HG03196 (cell line): ENCODE results near the gene CDKN2C.
A peak's percentile ranks its signal among the peaks of the same experiment; 100 is the strongest.
"Not testable (repeated sequence)": the region's sequence is repeated elsewhere in the genome, so short reads cannot be mapped to it uniquely, and the experiment has no call there.

Source experiments
- ATAC-seq: cut with Tn5 transposase; IDR thresholded peaks from one replicate; pipeline ENCODE4 v1.9.1; 2021; ENCODE audit not compliant: unreplicated experiment

CDKN2C gene

DNA sequence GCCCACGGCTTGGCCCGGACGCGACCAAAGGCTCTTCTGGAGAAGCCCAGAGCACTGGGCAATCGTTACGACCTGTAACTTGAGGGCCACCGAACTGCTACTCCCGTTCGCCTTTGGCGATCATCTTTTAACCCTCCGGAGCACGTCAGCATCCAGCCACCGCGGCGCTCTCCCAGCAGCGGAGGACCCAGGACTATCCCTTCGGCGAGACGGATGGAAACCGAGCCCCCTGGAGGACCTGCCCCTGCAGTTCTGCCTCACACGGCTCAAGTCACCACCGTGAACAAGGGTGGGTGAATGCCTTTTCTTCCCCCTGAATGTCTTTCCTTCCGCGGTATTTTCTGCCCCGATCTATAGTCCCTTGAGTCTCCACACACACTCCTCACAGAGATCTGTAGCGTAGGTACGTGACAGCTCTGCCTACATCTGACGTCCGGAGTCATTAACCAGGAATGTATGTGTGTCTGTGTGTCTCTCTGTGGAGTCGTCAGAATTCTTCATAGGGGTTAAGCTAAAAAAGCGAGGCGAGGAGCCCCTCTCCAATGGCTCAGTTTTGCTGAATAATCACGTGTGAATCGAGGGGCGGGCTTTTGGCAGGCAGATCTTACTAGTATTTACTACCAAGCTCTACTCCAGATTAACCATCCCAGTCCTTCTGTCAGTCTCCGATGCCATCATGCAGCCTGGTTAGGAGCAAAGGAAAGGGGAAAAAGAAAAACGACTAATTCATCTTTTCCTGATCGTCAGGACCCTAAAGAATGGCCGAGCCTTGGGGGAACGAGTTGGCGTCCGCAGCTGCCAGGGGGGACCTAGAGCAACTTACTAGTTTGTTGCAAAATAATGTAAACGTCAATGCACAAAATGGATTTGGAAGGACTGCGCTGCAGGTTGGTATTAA is at the start of gene CDKN2C:
CDKN2C (plus strand) TSS at position 635 of the 898 bp plus-strand sequence; CDS start at position 759, 124 bp downstream.
- ATAC-seq, result peak; percentile 31

DNA sequence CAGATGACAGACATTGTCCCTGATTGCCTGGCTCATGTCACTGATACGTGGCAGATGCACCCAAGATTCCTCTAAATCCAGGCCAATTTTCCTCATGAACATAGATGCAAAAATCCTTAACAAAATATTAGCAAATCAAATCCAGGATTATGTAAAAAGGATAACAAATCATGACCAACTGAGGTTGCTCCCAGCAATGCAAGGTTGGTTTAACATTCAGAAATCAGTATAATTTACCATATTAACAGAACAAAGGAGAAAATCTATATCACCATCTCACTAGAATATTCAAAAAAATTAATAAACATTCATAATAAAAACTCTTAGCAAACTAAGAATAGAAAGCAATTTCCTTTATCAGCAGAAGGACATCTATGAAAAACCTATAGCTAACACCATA is 49.6 kb upstream of the CDKN2C start:
- no peak for ATAC-seq

DNA sequence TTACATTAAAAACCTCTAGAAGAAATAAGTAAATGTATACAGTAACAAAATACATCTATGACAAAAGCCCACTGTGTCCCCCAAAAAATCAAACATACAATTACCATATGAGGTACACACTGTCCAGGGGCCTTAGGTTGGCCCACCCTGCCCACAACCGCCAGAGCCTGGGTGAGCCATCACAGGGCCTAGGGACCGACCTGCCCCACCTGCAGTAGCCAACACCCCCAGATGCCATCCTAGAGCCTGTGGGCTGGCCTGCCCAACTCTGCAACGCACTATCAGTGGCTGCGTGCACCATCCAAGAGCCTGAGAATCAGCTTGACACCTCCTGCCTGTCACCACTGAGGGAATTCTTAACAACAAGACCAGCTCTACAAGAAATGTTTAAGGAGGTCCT is 49.0 kb upstream of the CDKN2C start:
- ATAC-seq, result no peak

DNA sequence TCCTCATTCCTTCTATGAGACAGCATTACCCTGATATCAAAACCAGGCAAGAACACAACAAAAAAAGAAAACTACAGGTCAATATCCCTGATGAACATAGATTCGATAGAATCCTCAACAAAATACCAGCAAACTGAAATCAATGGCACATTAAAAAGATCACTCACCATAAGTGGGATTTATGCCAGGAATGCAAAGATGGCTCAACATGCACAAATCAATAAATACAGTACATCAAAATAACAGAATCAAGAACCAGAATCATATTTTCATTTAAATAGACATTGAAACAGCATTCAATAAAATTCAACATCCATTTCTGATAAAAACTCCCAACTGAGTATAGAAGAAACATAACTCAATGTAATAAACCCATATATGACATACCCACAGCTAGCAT is 46.5 kb upstream of the CDKN2C start:
- ATAC-seq, result no peak

DNA sequence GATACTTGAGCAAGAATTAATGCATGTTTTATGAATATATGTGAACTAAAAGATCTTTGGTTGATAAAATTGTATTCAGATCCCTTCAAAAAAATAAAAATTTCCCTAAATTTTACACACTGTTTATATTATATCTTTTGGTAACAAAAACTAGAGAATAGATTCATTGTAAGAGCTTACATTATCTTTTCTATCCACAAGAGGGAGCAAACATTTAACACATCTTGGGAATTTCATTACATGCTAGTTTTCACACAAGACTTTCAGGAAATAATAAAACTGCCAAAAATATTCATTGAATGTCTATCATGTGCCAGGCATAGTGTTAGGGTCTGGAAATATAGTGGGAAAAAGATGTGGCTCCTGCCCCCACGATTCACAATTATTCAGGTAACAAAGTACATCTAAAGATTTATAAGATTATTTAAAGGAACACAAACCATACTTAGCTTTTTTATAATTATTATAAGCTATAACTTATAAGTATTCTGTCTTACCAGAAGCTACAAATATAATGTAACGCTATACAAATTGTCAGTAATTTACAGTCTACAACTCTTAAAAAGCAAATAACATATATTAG is 40.6 kb upstream of the CDKN2C start:
- ATAC-seq, result no peak

DNA sequence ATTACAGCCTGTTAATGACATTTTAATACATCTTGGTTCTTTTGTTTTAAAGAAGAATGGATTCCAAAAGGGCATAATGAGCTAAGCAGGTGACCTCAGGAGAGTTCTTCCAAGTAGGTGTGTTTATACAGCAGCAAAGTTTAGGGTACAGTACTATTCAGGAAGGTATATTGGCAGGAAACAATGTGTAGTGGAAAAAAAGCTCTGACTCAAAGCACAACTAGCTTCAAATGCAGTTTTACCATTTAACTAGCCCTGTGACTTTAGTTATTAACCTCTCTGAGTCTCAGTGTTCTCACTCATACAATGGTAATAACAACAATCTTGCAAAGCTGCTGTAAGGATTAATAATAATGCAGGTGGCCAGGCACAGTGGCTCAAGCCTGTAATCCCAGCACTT is 39.9 kb upstream of the CDKN2C start:
- ATAC-seq, result no peak

DNA sequence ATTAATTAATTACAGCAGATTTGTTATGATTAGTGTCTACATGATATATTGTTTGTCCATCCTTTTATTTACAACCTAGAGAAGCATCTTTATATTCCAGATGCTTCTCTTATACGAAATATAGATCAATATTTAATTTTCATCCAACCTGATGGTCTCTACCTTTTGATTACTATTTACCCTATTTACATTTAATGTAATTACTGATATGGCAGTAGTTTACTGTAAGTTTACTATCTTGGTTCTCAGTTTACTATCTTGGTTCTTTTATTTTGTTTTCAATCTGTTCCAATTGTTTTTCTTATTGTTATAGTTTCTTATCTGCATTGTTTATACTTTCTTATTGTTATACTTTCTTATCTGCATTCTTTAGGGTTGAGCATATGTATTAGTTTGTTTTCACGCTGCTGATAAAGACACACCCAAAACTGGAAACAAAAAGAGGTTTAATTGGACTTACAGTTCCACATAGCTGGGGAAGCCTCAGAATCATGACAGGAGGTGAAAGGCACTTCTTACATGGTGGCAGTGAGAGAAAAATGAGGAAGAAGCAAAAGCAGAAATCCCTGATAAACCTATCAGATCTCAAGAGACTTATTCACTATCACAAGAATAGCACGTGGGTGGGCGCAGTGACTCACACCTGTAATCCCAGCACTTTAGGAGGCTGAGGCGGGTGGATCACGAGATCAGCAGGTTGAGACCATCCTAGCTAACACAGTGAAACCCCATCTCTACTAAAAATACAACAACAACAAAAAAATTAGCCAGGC is 38.9 kb upstream of the CDKN2C start:
- no peak for ATAC-seq

- not testable (repeated sequence) for ATAC-seq
Measured at GRCh38 chr1:50932043-50932442, 38.0 kb upstream of the CDKN2C start.

DNA sequence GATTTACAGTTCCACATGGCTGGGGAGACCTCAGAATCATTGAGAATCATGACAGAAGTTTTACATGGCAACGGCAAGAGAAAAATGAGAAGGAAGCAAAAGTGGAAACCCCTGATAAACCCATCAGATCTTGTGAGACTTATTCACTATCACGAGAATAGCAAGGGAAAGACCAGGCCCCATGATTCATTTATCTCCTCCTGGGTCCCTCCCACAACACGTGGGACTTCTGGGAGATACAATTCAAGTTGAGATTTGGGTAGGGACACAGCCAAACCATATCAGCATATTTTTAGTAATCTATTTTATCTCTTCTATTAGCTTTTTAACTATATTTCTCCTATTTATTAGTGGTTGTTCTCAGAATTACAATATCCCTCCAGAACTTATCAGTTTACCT is 36.3 kb upstream of the CDKN2C start:
- ATAC-seq, result not testable (repeated sequence)

GRCh38 chr1:50934838-50935237 is 35.2 kb upstream of the CDKN2C start:
- no peak for ATAC-seq

GRCh38 chr1:50935276-50935675 is 34.8 kb upstream of the CDKN2C start:
- not testable (repeated sequence) for ATAC-seq

GRCh38 chr1:50936321-50936720 is 33.7 kb upstream of the CDKN2C start:
- ATAC-seq, result no peak

DNA sequence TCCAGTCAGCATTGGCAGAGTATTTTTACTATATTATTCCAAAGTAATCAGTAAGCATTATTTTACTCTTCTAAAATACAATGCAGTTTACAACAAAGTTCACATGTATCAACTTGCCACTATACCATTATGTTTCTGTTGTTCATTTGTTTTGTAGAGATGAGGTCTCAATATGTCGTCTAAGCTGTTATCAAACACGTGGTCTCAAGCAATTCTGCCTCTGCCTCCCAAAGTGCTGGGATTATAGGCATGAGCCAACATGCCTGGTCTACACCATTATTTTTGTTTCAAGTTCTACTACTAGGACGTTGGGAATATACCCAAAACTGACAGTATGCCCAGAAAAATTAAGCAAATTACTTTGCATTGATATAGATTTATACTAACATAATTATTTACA is 29.8 kb upstream of the CDKN2C start:
- ATAC-seq, result no peak

DNA sequence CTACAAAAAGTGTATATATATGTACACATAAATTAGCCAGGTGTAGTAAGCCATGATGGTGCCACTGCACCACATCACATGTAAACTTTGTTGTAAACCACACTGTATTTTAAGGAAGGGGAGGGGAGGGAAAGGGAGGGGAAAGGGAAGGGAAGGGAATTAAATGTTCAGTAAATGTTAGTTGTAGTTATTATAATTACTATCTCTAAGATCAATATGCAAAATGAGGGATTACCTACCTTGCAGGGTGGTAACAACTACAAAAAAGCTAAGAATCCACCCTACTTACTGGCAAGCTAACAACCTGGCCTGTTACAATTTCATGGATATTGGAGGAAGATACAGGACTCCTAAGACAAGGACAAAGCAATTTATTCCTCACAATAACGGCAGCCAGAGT is 27.7 kb upstream of the CDKN2C start:
- no peak for ATAC-seq

GRCh38 chr1:50949286-50949982 is 20.6 kb upstream of the CDKN2C start:
- no peak for ATAC-seq

DNA sequence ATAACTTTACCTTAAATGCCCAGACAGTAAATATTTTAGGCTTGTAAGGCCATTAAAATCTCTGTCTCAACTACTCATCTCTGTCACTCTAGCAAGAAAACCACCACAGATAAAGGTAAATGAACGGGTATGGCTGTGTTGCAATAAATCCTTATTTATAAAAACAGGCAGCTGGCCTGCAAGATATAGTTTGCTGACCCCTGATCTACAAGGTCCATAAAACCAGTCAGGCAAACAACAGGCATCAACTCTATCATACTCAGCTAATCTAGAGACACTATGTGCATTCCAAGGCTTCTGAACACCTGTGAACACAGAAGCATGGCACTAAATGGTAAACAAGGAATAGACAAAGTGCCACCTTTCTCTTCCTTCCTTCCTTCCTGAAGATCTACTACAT is 19.6 kb upstream of the CDKN2C start:
- no peak for ATAC-seq

DNA sequence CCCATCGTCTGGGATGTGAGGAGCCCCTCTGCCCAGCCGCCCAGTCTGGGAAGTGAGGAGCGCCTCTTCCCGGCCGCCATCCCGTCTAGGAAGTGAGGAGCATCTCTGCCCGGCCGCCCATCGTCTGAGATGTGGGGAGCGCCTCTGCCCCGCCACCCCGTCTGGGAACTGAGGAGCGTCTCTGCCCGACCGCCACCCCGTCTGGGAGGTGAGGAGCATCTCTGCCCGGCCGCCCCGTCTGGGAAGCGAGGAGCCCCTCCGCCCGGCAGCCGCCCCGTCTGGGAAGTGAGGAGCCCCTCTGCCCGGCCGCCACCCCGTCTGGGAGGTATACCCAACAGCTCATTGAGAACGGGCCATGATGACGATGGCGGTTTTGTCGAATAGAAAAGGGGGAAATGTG is 17.5 kb upstream of the CDKN2C start:
- not testable (repeated sequence) for ATAC-seq

- no peak for ATAC-seq
Measured at GRCh38 chr1:50955116-50955515, 14.9 kb upstream of the CDKN2C start.

- ATAC-seq, result no peak
Measured at GRCh38 chr1:50959303-50959912, 10.6 kb upstream of the CDKN2C start.

GRCh38 chr1:50959913-50960844 is 9.9 kb upstream of the CDKN2C start, which contains the start of gene FAF1:
Gene FAF1, minus strand, starts transcription at chr1:50960267. Its CDS starts 456 bp downstream, at chr1:50959811.
- ATAC-seq, result peak; percentile 89
